OCI-LY3 (cell line): ENCODE data around the gene CTNND2.

Experiments used
- H2AFZ ChIP-seq: fragments of 200-600, 300-600 bp; shearing (Covaris generic); 2 replicates; pipeline ENCODE4 v1.6.0; 2014; ENCODE audit warnings: antibody characterized with exemption, low read depth, low read length
- H3K27ac ChIP-seq: fragments of 200-600, 300-600 bp; sonication (generic); 2 replicates; pipeline ENCODE4 v1.5.1; 2014; ENCODE audit warnings: mild to moderate bottlenecking, low read length, moderate library complexity, mixed read lengths
- H3K27me3 ChIP-seq: fragments of 200-600, 300-600 bp; sonication (generic); 2 replicates; pipeline ENCODE4 v1.6.1; 2014; ENCODE audit warnings: low read depth, low read length, mixed read lengths
- H3K36me3 ChIP-seq: fragments of 200-600, 300-600 bp; sonication (generic); replicated peaks from 2 replicates; pipeline ENCODE3; 2014; ENCODE audit warnings: low read depth, low read length, mixed read lengths
- H3K4me1 ChIP-seq: fragments of 300-600, 200-600 bp; sonication (generic); 2 replicates; pipeline ENCODE4 v1.6.1; 2014; ENCODE audit warnings: low read length, mixed read lengths
- H3K4me2 ChIP-seq: fragments of 200-600, 300-600 bp; sonication (generic); 2 replicates; pipeline ENCODE4 v1.6.1; 2014; ENCODE audit warnings: low read length, mixed read lengths
- H3K4me3 ChIP-seq: fragments of 300-600, 200-600 bp; sonication (generic); 2 replicates; pipeline ENCODE4 v1.5.1; 2014; ENCODE audit warnings: antibody characterized with exemption, mild to moderate bottlenecking, low read length, moderate library complexity
- H3K79me2 ChIP-seq: fragments of 300-600, 200-600 bp; shearing (Covaris generic); 2 replicates; pipeline ENCODE4 v1.6.1; 2014; ENCODE audit warnings: mild to moderate bottlenecking, low read length, mixed read lengths
- H3K9ac ChIP-seq: fragments of 300-600, 200-600 bp; shearing (Covaris generic); 2 replicates; pipeline ENCODE4 v1.6.0; 2014; ENCODE audit warnings: mild to moderate bottlenecking, low read length, moderate library complexity
- H3K9me3 ChIP-seq: fragments of 200-600, 300-600 bp; shearing (Covaris generic); 2 replicates; pipeline ENCODE4 v1.6.1; 2014; ENCODE audit warnings: low read length, mixed read lengths; ENCODE audit not compliant: insufficient read depth
- H4K20me1 ChIP-seq: fragments of 200-600, 300-600 bp; sonication (generic); 2 replicates; pipeline ENCODE4 v1.6.1; 2016; ENCODE audit warnings: low read length, mixed read lengths; ENCODE audit not compliant: insufficient read depth
- EZH2phosphoT487 ChIP-seq: fragments of 200-600 bp; shearing (Covaris generic); IDR thresholded peaks from 2 replicates; pipeline ENCODE4 v1.6.1; 2018; ENCODE audit warnings: antibody characterized with exemption, mixed run types, low read depth
- TF ChIP-seq, protein P1 (sequence below): fragments of 200-600, 300-600 bp; sonication (generic); IDR thresholded peaks from 2 replicates; pipeline ENCODE4 v1.5.1; 2014; ENCODE audit warnings: antibody characterized with exemption, low read length, low read depth

The CTNND2 gene

DNA sequence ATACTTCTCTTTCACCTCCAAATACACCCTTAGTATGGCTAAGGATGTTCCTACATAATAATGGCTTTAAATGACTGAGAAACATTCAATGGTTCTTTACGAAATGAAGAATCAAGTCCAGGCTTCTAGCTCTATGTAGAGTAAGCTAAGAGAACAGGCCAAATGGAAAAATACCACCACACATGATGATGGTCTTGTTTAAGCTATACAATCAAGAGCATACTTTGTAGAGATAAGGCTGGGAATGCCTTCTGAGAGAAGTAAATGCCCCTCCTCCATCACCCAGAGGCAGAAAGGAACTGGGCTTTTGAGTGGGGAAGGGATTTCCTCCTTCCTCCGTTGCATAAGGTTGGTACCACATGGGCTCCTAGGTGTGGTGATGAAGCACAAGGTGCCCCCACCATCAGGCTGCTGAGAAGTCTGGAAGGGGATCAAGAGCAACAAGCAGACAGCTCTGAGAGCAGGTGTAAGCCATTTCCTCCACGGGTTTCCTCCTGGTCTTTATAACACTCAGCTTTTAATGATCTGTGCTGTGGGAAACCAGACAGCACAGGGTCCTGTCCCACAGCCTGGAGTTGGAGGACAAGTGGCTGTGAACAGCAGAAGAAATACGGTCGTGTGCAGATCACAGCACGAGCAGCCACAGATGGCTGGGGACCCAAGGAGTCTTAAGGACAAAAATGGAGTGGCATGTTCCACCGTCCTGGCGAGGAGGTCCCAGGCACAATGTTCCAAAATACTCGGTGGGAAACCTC, 396.9 kb downstream of the CTNND2 start:
- no peaks in the 10 kb centered on the region for H4K20me1 ChIP-seq
- H3K4me1 ChIP-seq: no peaks in the 10 kb centered on the region
- H3K4me2 ChIP-seq: no peak overlapping the region
- H2AFZ ChIP-seq: no peak overlapping the region
- no peaks in the 10 kb centered on the region for H3K9me3 ChIP-seq
- no peak for TF ChIP-seq EZH2phosphoT487
- TF ChIP-seq, protein P1, sequence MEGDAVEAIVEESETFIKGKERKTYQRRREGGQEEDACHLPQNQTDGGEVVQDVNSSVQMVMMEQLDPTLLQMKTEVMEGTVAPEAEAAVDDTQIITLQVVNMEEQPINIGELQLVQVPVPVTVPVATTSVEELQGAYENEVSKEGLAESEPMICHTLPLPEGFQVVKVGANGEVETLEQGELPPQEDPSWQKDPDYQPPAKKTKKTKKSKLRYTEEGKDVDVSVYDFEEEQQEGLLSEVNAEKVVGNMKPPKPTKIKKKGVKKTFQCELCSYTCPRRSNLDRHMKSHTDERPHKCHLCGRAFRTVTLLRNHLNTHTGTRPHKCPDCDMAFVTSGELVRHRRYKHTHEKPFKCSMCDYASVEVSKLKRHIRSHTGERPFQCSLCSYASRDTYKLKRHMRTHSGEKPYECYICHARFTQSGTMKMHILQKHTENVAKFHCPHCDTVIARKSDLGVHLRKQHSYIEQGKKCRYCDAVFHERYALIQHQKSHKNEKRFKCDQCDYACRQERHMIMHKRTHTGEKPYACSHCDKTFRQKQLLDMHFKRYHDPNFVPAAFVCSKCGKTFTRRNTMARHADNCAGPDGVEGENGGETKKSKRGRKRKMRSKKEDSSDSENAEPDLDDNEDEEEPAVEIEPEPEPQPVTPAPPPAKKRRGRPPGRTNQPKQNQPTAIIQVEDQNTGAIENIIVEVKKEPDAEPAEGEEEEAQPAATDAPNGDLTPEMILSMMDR: no peak
- H3K4me3 ChIP-seq: no peak overlapping the region
- no peak overlapping the region for H3K9ac ChIP-seq
- H3K27ac ChIP-seq: no peak overlapping the region
- H3K27me3 ChIP-seq: no peaks in the 10 kb centered on the region
- no peaks in the 10 kb centered on the region for H3K79me2 ChIP-seq
- no peaks in the 10 kb centered on the region for H3K36me3 ChIP-seq

GRCh38 chr5:11504886-11505193, 399.4 kb downstream of the CTNND2 start:
- Histone ChIP-seq H3K27ac (no peak overlapping the region), H3K27me3 (no peaks in the 10 kb centered on the region), H3K9ac (no peak overlapping the region), H3K9me3 (no peaks in the 10 kb centered on the region), H3K4me3 (no peak overlapping the region), H3K79me2 (no peaks in the 10 kb centered on the region), H2AFZ (no peak overlapping the region), H3K4me1 (no peaks in the 10 kb centered on the region), H3K4me2 (no peak overlapping the region), H3K36me3 (no peaks in the 10 kb centered on the region), H4K20me1 (no peaks in the 10 kb centered on the region)
- TF ChIP-seq EZH2phosphoT487: no peak
- TF ChIP-seq, protein P1: no peak

GRCh38 chr5:11504065-11504885, 400.0 kb downstream of the CTNND2 start:
- H3K27ac ChIP-seq: no peak overlapping the region
- TF ChIP-seq, protein P1: no peak
- no peaks in the 10 kb centered on the region for H3K4me1 ChIP-seq

GRCh38 chr5:11502783-11503182, 401.5 kb downstream of the CTNND2 start:
- Histone ChIP-seq H3K79me2 (no peaks in the 10 kb centered on the region), H3K4me2 (no peak overlapping the region), H2AFZ (no peak overlapping the region), H3K9me3 (no peaks in the 10 kb centered on the region), H3K27ac (no peak overlapping the region), H3K36me3 (no peaks in the 10 kb centered on the region), H3K4me1 (no peaks in the 10 kb centered on the region), H4K20me1 (no peaks in the 10 kb centered on the region), H3K4me3 (no peak overlapping the region), H3K9ac (no peak overlapping the region), H3K27me3 (no peaks in the 10 kb centered on the region)
- no peak for TF ChIP-seq EZH2phosphoT487
- TF ChIP-seq, protein P1: no peak

More at GRCh38 chr5:11504065-11504885, 400.0 kb downstream of the CTNND2 start:
- H3K4me2 ChIP-seq: no peak overlapping the region
- no peak overlapping the region for H3K9ac ChIP-seq
- no peak overlapping the region for H2AFZ ChIP-seq
- H4K20me1 ChIP-seq: no peaks in the 10 kb centered on the region
- H3K9me3 ChIP-seq: no peaks in the 10 kb centered on the region
- H3K4me3 ChIP-seq: no peak overlapping the region
- no peaks in the 10 kb centered on the region for H3K36me3 ChIP-seq
- no peaks in the 10 kb centered on the region for H3K27me3 ChIP-seq
- no peaks in the 10 kb centered on the region for H3K79me2 ChIP-seq
